ENCODE measurements around the gene SNRPD2.
"Not testable (repeated sequence)": the region's sequence is repeated elsewhere in the genome, so short reads cannot be mapped to it uniquely, and the experiment has no call there.

Gene SNRPD2

DNA sequence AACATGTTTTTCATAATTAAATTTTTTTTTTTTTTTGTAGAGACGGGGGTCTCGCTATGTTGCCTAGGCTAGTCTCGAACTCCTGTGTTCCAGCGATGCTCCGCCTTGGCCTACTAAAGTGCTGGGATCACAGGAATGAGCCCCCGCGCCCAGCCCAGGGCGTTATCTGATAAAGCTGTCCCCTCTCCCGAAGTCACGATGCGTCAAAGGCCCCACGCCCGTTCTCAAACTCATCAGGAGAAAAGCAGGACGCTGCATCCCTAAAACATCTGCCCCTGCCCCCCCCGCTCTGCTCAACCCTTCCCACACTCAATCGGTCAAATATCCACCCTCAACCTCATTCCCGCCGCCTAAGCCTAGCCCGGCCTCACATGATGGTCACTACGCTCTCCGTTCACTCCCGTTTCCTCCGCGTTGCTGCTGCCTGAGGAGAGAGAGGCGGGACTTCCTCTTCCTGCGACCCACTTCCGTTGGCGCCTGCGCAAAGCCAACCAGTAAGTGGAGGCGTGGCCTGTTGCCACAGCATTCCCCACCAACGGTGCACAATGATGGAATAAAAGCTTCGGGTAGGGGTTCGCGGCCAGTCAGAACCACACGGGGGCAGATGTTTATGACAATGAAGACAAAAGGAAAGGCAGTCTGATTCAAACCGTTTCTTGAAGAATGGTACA lies at the start of gene SNRPD2:
Gene SNRPD2 (minus strand): TSS at position 438 of the 671 bp plus-strand sequence. CDS start 65 bp downstream, at position 373.
- DNase-seq, result peak; percentile 89 to 93 (median 91)

DNA sequence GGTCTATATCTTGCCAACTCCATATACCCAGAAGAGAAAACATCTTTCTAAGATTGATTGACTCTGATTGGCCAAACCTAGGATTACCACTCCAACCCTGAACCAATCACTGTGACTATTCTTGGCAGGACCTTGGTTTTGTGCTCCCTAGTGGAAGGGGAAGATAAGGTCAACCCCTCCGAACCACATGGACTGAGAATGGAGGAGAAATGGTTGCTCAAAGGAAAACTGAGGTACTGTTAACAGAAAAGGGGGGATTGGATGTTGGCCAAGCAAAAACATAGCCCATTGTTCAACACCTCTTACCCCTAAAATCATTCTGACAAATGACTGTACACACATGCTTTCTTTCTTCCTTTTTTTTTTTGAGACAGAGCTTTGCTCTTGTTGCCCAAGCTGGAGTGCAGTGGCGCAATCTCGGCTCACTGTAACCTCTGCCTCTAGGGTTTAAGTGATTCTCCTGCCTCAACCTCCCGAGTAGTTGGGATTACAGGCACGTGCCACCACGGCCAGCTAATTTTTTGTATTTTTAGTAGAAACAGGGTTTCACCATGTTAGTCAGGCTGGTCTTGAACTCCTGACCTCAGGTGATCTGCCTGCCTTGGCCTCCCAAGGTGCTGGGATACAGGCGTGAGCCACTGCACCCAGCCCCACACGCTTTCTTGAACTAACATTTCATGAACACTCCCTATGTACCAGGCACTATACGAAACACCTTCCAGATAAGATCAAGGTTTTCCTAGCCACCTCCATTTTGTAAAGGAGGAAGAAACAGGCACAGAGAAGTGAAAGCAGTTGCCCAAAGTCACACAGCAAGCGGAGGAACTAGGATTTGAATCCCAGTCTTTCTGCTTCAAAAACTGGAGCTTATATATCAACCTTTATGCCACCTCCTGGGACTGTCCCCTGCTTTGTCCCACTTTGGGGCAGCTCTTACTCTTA lies 48.0 kb upstream of the SNRPD2 start:
- no peak for DNase-seq

DNA sequence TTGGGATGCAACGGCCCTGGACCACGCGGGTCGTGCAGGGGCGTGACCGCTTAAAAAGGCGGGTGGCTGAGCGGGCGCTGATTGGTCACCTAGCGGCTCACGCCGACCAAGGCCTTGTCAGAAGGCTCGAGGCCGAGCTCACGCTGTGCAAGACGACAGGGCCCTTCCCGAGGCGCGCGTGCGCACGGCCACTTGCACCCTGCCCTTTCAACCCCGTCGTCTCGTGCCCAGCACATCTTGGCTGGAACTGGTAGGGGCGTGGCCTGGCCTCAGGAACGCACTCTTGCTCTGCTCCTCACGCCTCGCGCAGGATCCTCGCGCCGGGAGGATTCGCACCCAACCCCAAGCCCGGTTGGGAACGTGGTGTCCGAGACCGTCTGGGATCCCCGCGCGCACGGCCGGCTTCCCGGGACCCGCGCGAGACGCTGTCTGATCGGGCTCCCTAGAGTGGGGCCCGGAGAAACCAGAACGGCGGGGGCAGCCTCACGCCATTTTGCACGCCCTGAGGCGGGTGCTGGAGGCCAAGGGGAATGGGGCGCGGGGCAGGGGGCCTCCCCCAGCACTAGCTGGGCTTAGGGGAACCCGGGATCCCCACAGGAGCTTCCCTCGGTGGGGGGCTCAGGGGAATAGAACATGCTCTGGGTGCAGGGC lies 41.5 kb upstream of the SNRPD2 start, which contains the start of gene MEIOSIN:
Gene MEIOSIN (plus strand): TSS at position 280 of the 651 bp plus-strand sequence. CDS start 1,938 bp downstream, outside the sequence.
- DNase-seq, result no peak

DNA sequence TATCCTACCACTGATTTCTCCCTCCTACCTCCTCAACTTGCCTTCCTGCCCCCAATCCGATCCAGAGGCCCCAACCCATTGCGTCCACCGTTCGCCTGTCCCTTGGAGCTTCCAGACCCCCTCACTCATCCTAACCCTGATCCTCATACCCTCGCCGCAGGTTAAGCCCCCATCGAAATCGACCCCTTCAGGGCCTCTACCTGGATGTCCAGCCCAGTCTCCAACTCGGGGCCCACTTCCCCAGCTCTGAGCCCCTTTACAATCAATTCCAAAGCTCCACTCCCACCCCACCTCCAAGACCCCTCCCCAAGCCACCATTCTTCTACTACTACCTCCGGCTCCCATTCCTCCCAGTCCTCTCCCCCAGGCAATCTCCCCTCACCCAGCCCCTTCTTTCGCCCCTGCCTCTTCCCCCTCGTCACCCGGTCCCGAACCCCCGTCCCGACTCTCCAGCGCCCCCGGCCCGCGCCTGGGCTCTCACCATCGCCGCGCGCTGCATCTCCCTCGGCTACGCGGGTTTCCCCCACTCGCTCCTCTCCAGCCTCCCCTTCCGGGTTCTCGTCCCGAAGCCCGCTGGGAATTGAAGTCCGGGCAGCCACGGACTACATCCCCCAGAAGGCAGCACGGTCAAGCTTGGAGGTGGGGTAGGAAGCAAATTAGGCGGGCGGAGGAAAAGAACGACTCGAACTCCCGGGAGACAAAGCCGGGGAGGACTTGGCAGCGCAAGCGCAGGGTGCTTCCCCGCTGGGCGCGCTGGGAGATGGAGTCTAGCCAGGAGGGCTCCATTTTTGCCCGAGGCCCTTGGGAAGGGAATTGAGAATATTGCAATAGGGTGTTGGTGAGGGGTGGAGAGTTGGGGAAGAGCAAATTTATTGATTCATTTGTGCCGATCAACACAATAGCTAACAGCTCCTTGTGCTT lies 38.9 kb upstream of the SNRPD2 start, which contains the start of gene FBXO46:
Gene FBXO46 (minus strand): TSS at position 529 of the 921 bp plus-strand sequence. CDS start 17,401 bp downstream, outside the sequence.
- DNase-seq, result peak; percentile 67 to 85 (median 78)

DNA sequence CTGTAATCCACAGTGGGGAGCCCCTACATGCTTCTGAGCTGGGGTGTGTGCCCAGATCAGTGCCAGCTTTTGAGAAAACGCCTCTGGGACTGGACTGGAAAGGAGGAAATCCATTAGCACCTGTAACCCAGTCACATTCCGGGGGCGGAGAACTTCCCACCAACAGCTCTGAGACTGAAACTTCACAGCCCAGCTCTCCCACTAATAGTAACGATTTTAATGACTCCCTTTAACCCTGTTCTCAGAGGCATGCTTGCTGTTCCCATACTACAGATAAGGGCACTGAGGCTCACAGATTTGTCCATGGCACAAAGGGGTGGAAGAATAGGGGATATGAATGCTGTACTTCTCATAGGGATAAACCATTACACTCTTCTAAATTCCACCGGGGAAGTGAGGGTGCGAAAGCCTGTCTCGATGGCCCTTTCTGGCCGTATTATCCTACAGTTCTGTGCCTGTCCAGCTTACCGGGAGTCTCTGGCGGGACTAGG lies 38.1 kb upstream of the SNRPD2 start:
- no peak for DNase-seq

DNA sequence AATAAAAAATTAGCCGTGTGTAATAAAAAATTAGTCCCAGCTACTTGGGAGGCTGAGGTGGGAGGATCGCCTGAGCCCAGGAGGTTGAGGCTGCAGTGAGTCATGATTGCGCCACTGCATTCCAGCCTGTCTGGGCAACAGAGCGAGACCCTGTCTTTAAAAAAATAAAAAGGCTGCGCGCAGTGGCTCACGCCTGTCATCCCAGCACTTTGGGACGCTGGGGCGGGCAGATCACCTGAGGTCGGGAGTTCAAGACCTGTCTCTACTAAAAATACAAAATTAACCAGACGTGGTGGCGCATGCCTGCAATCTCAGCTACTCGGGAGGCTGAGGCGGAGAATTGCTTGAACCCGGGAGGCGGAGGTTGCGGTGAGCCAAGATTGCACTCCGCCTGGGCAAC lies 36.9 kb upstream of the SNRPD2 start:
- not testable (repeated sequence) for DNase-seq

DNA sequence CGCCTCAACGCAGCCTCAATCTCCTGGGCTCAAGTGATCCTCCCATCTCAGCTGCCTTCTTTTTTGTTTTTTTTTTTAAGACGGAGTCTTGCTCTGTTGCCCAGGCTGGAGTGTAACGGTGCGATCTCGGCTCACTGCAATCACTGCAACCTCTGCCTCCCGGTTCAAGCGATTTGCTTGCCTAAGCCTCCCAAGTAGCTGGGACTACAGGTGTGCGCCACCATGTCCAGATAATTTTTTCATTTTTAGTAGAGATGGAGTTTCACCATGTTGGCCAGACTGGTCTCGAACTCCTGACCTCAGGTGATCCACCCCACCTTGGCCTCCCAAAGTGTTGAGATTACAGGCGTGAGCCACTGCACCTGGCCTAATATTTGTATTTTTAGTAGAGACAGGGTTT lies 28.3 kb upstream of the SNRPD2 start:
- not testable (repeated sequence) for DNase-seq

DNA sequence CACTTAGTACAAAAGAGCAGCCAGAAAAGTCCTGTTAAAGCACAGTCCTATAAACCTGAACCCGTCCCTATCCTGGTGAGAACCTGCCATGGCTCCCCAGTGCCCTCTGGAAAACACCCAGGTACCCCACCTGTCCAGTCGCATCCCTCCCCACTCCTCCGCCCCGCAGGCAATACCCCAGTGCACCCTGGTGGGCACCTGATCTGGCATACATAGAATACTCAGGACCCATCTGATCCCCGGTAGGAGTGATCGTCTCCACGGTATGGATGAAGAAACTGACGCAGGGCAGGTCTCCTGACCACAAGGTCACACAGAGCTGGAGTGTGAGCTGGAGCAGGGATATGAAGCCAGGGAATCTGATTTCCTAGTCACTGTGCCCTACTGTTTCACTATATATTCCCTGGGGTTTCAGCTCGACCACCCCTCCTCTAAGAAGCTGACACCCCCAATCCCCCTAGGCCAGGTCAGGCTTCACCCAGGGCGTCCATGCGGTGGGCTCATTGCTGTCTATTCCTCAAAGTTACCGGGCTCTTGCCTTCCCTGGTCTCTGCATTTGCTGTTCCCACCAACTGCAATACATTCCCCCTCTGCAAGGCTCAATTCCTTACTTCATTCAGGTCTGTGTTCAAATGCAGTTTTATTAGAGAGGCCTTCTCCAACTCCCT lies 26.4 kb upstream of the SNRPD2 start:
- DNase-seq, result no peak

DNA sequence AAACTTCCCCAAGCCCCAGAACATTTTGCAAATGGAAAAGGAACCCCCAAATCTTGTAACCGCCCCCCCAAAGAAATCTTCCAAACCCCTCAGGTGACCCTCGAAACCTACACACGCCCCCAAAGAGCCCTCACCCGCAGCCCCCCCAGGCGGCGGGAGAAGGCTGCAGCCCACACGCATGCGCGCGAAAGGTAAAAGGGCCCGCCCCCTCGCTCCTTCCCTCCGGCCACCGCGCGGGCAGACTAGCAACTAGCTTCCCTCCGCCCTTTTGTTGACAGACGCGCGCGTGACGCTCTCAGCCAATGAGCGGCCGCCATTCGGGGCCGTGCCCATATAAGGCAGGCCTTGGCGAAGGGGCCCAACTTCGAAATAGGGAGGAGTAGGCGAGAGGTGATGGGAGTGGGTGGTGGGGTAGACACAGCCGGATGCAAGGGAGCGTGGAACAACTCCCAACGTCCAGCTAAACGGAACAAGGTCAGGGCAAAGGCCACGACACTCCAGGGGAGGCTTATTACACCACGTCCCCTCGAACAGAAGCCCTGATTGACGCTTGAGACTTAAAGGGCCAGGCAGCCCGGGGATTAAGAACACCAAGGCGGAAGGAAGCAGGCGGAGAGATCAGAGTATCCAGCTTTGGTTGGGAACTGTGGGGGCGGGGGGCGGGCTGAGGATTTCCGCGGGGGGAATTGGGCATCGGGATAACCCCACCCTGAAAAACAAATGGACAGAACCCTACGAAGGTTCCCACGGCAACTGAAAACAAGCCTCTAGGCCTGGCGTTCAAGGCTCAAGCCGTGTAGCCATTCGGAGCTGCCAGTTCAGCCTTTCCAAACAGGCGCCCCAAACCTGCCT lies 25.6 kb upstream of the SNRPD2 start:
- peak; percentile 79 to 96 (median 86) for DNase-seq

DNA sequence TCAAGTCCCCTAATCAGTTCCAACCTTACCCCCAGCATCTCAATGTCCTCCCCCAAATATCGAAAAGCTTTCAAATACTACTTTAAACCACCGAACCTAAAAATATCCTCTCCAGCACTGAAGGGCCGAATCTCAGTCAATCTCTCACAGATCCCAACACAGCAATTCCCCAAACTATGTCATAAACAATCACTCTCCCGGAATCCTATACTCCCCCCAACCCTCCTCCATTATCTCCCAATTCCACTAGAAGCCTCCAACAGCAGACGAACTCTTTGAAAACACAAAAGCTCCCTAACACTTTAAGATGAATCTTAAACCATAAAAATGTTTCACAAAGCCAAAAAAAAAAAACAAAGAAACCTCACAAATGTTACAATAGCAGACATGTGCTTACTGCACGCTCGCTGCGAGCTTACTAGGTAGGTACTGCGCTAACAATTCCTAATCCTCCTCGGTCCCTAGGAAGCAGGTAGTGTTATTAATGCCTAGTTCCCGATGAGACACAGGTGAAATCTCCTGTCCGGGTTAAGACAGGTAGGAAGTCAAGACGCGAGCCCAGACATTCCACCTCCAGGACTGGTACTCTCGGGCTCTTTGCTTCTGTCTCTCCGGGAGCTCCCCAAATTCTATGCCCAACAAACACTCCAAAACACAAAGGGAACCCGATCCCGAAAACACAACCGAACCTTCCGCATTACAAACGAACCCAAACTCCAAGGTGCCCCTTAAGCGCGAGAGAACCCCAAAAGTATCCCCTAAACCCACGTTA lies 24.8 kb upstream of the SNRPD2 start:
- DNase-seq, result no peak

DNA sequence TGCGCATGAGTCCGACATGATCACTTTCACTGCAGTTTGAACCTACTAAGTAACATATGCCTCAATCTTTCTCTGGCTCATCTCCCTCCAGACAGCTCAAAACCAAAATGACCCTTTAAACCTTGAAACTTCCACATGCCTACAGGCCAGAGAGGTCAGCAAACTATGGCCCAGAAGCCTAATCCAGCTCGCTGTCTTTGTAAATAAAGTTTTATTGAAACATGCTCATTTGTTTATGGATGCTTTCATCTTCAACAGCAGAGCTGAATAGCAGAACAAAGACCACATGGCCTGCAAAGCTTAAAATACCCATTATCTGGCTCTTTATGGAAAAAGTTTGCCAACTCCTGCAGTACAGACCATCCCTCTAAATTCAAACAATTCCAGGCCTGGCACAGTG lies 23.4 kb upstream of the SNRPD2 start:
- DNase-seq, result no peak

DNA sequence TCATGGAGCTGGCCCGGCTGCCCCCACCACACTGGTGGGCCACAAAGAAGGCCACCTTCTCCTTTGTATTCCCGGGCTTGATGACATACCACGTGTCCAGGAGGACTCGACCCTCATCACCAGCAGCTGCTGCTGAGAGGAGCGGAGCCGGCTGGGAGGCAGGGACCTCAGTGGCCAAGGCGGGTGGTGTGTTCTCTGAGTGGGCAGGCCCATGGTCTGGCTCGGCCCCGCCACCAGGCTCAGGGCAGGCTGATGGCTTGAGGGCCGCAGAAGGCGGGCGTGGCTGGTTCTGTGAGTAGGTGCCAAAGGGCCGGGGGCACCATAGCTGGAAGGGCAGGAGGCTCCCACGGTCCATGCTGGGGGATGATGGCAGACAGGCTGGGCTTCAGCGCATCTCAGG lies 21.4 kb upstream of the SNRPD2 start:
- no peak for DNase-seq

DNA sequence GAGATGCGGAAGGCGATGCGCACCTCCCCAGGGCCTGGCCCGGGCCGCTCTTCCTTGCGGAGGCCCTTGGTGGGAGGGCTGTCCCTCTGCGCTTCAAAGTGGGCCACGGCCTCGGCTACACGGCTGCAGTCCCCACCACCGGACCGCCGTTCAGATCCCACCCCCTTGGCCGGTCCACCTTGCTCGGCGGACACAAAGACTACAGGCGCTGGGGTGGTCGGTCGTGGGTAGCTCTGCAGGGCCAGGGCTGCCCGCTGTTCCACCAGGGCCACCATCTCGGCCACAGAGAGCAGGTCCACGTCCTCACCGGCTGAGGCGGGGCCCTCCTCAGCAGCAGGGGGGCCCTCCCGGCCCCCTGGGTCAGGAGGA lies 20.9 kb upstream of the SNRPD2 start:
- no peak for DNase-seq

DNA sequence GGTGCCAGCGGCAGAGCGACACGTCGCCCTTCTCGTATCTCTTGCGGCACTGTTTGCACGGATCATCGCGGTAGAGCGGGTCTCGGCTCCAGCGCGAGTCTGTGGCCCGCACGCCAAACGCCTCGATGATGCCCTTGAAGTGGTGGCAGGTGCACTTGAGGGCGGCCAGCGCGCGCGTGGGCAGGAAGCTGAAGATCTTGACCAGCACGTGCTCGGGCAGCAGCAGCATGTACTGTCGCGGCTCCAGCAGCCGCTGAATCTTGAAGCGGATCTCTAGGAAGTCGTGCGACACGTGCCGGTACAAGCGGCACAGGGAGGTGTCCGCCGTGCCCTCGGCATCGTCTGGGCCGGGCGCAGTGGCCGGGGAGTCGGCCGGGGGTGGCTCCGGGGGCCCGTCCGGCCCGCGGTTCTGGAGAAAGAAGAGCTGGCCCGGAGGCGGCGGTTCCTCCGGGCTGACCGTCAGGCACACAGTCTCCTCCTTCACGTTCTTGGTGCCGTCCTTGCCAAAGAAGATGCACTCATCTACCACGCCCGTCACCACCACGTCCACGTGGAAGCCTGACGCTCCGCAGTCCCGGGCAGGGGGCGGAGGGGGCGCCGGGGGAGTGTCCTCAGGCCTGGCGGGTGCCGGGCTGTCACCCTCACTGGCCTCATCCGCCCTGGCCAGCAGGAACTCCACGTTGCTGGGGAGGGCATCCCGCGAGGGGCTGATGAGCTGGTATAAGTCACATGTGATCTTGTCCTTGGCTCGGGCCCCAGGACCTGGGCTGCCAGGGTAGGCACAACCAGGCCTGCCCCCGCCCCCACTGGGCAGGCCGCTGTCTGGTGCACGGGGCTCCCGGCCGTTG lies 20.3 kb upstream of the SNRPD2 start:
- no peak for DNase-seq

DNA sequence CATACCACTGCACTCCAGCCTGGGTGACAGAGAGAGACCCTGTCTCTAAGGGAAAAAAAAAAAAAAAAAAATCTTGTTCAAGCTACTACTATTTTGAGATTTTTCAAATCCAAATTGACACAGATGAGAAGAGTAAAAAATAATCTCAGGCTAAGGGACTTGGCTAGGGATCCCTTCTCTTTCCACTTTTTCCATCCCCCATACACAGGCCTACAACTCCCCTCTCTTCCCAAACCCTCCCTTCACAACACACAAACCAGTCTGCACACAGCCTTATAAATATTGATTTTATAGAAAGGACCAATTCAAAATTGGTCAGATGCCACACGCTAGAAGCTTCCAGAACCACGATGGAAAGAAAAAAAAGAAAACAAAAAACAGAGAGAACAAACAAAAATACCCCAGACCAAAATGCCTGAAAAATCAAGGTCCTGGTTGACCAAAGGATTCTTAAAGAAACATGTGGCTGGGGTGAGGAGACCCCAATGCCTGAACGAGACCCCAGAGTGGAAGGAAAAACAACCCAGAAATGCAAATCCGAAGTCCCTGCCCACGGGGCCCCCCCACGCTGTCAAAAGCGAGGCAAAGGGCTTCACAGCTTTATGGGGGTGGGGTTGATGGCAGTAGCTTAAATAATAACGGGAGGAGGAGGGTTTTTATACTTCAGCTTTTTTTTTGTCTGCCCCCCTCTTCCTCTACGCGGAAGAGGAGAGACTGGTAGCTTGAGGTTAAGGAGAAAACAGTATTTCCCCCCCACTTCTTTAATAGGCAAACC lies 18.8 kb upstream of the SNRPD2 start:
- DNase-seq, result no peak

DNA sequence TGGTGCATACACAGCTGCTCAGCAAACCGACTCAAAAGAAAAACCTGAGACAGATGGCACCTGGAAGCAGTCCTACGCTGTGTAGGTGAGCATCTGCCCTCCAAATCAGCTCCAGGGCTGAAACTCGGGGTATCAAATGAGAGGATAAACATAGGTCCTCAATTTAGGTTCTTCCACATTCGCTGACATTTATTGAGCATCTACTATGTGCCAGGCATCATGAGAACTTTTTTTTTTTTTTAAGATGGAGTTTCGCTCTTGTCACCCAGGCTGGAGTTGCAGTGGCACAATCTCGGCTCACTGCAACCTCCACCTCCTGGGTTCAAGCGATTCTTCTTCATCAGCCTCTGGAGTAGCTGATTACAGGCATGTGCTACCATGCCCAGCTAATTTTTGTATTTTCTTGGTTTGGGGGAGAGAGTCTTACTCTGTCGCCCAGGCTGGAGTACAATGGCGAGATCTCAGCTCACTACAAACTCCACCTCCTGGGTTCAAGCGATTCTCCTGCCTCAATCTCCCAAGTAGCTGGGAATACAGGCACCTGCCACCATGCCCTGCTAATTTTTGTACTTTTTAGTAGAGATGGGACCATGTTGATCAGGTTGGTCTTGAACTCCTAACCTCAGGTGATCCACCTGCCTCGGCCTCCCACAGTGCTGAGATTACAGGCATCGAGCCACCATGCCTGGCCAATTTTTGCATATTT lies 14.1 kb upstream of the SNRPD2 start:
- DNase-seq, result no peak

DNA sequence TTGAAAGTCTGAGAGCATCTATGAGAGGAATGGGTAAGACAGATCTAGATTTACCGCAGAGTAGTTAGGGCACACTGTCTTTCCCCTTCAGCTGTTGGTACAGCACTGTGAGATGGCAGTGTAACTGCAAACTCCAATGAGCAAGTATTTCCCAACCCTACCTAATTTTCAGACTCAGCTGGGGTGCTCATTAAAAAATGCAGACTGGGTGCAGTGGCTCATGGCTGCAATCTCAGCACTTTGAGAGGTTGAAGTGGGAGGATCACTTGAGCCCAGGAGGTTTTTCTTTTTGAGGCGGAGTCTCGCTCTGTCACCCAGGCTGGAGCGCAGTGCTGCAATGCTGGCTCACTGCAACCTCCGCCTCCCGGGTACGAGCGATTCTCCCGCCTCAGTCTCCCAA lies 13.4 kb upstream of the SNRPD2 start:
- no peak for DNase-seq

Data from activated naive CD4-positive, alpha-beta T cell (primary cell).